Neural progenitor cell (in vitro differentiated cells): ENCODE measurements around the gene IDE. TPM values are rescaled to one million over a fixed set of nuclear protein-coding genes. Genes with fewer than 3 reads are reported as not detected.

Experiments used
- DNase-seq: peaks from one replicate; pipeline ENCODE4 v3.0.0-alpha.2; 2016; ENCODE audit warnings: low spot score
- H2AFZ ChIP-seq: fragments of 200-600 bp; sonication (generic); replicated peaks from 2 replicates; pipeline ENCODE4 v1.6.1; 2016; ENCODE audit warnings: antibody characterized with exemption
- H3F3A ChIP-seq: fragments of 200-600 bp; sonication (generic); 2 replicates; pipeline ENCODE4 v1.6.1; 2016; ENCODE audit warnings: antibody characterized with exemption, low read depth
- H3K27ac ChIP-seq: fragments of 200-600 bp; sonication (generic); 2 replicates; pipeline ENCODE4 v1.5.1; 2016; ENCODE audit warnings: mild to moderate bottlenecking
- H3K27me3 ChIP-seq: fragments of 200-600 bp; sonication (generic); 2 replicates; pipeline ENCODE4 v1.6.1; 2016; ENCODE audit warnings: mild to moderate bottlenecking, moderate library complexity
- H3K36me3 ChIP-seq: fragments of 200-600 bp; sonication (generic); 2 replicates; pipeline ENCODE4 v1.5.1; 2016
- H3K4me1 ChIP-seq: fragments of 200-600 bp; sonication (generic); 2 replicates; pipeline ENCODE4 v1.6.1; 2016; ENCODE audit warnings: mixed run types
- H3K4me2 ChIP-seq: fragments of 200-600 bp; sonication (generic); 2 replicates; pipeline ENCODE4 v1.6.1; 2016
- H3K4me3 ChIP-seq: fragments of 200-600 bp; sonication (generic); 2 replicates; pipeline ENCODE4 v1.5.1; 2016
- H3K79me2 ChIP-seq: fragments of 200-600 bp; sonication (generic); 2 replicates; pipeline ENCODE4 v1.6.1; 2016; ENCODE audit warnings: low read depth
- H3K9ac ChIP-seq: fragments of 200-600 bp; sonication (generic); 2 replicates; pipeline ENCODE4 v1.6.1; 2016
- H3K9me3 ChIP-seq: fragments of 200-600 bp; sonication (generic); 2 replicates; pipeline ENCODE4 v1.5.1; 2016; ENCODE audit warnings: low read depth
- H4K20me1 ChIP-seq: fragments of 200-600 bp; sonication (generic); 2 replicates; pipeline ENCODE4 v1.6.1; 2016; ENCODE audit warnings: low read depth
- H3K27ac Mint-ChIP-seq: 3 replicates; pipeline ENCODE4 v1.8.0; 2021; ENCODE audit warnings: mixed read lengths
- H3K27me3 Mint-ChIP-seq: 2 replicates; pipeline ENCODE4 v1.8.0; 2022; ENCODE audit warnings: low read depth, mild to moderate bottlenecking, inconsistent platforms, moderate library complexity, mixed read lengths; ENCODE audit not compliant: insufficient read depth
- H3K36me3 Mint-ChIP-seq: 3 replicates; pipeline ENCODE4 v1.8.0; 2021; ENCODE audit warnings: mixed read lengths
- H3K4me1 Mint-ChIP-seq: 3 replicates; pipeline ENCODE4 v1.8.0; 2021; ENCODE audit warnings: mixed read lengths
- H3K4me3 Mint-ChIP-seq: 3 replicates; pipeline ENCODE4 v1.8.0; 2021; ENCODE audit warnings: mild to moderate bottlenecking, moderate library complexity, mixed read lengths
- H3K9me3 Mint-ChIP-seq: 3 replicates; pipeline ENCODE4 v1.8.0; 2020; ENCODE audit warnings: mixed read lengths
- EZH2 ChIP-seq: fragments of 200-600 bp; sonication (generic); IDR thresholded peaks from 2 replicates; pipeline ENCODE4 v1.6.1; 2017; ENCODE audit warnings: antibody characterized with exemption, mild to moderate bottlenecking, moderate library complexity
- EZH2phosphoT487 ChIP-seq: fragments of 200-600 bp; sonication (generic); IDR thresholded peaks from 2 replicates; pipeline ENCODE4 v1.6.1; 2017; ENCODE audit warnings: antibody characterized with exemption
- total RNA-seq: library from RNA; depleted of rRNA; stranded (reverse); fragments of >200 nt; gene quantifications from 2 replicates; pipeline ENCODE4 v1.2.3, GENCODE V29; 2015; ENCODE audit warnings: low replicate concordance
- TF ChIP-seq, protein P1 (sequence below): fragments of 200-600 bp; sonication (generic); IDR thresholded peaks from 2 replicates; pipeline ENCODE4 v1.5.1; 2017; ENCODE audit warnings: antibody characterized with exemption, mild to moderate bottlenecking

IDE gene
- 34.8 and 44.8 TPM in 2 replicates for total RNA-seq

DNA sequence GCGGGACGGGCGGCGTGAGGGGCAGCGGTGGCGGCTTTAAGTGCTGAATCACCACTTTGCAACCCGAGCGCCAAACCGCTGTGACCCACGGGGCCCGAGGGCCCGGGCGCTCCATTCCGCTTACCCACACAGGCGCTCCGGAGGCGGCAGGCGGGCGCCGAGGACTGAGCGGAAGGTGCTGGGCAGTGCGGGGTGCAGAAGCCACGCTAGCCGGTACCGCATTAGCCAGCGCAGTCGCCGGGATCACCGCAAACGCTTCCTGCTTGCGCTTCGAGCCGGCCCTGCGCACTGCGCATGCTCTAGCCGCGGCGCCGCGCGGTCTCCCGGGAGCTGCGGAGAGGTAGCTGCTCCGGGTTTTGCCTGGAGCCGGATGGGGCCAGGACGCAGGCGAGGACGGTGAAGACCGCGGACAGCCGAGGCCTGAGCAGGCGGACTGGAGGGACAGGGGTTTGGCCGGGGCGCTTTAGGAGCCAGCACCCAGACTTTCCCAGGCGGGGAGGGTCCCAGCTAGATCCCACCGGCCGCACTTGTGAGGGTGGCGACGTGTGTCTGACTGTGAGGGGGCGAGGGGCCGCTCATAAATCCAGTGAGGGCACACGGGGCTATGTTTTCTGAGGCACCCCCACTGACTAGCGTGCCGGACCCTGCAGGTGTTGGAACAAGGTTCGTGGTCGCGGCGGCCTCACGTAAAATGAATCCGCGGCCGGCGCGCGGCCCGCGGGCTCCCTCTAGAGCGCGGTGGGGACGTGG is at the start of gene IDE:
Gene IDE (minus strand): TSS at position 296 of the 750 bp plus-strand sequence. CDS start 74 bp downstream, at position 222.
- Mint-ChIP-seq H3K27ac (peak within 1 kb of the TSS; percentile 88), H3K4me3 (peak within 1 kb of the TSS; percentile 84), H3K27me3 (no peaks in the 10 kb centered on the region), H3K9me3 (no peaks in the 10 kb centered on the region), H3K4me1 (peaks cover 32% of the 10 kb centered on the region), H3K36me3 (peaks cover 3% of the 10 kb centered on the region)
- Histone ChIP-seq H3K27ac (peak within 1 kb of the TSS; percentile 90), H3K4me1 (peaks cover 20% of the 10 kb centered on the region), H3K79me2 (peaks cover 47% of the 10 kb centered on the region), H3K36me3 (no peaks in the 10 kb centered on the region), H3F3A (peaks cover 37% of the 10 kb centered on the region), H4K20me1 (peaks cover 35% of the 10 kb centered on the region), H3K4me2 (peak within 1 kb of the TSS; percentile 89), H3K4me3 (peak within 1 kb of the TSS; percentile 70), H3K9ac (peak within 1 kb of the TSS; percentile 49), H2AFZ (peak within 1 kb of the TSS; percentile 98), H3K9me3 (no peaks in the 10 kb centered on the region), H3K27me3 (no peaks in the 10 kb centered on the region)
- TF ChIP-seq EZH2 (no peak), EZH2phosphoT487 (no peak)
- TF ChIP-seq, protein P1, sequence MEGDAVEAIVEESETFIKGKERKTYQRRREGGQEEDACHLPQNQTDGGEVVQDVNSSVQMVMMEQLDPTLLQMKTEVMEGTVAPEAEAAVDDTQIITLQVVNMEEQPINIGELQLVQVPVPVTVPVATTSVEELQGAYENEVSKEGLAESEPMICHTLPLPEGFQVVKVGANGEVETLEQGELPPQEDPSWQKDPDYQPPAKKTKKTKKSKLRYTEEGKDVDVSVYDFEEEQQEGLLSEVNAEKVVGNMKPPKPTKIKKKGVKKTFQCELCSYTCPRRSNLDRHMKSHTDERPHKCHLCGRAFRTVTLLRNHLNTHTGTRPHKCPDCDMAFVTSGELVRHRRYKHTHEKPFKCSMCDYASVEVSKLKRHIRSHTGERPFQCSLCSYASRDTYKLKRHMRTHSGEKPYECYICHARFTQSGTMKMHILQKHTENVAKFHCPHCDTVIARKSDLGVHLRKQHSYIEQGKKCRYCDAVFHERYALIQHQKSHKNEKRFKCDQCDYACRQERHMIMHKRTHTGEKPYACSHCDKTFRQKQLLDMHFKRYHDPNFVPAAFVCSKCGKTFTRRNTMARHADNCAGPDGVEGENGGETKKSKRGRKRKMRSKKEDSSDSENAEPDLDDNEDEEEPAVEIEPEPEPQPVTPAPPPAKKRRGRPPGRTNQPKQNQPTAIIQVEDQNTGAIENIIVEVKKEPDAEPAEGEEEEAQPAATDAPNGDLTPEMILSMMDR = peak; percentile 74
- DNase-seq = peak; percentile 94

DNA sequence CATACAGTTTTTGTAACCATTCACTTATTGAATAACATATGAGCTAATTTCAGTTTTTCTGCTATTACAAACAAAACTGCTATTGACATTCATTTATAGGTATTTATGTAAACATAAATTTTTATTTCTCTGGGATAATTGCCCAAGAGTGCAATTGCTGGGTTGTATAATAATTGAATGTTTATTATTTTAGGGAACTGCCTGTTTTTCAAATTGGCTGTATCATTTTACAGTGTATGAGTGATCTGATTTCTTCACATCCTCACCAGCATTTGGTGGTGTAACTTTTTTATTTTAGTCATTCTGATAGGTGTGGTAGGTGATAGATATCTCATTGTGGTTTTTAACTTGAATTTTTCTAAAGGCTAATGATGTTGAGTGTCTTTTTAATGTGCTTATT is 45.5 kb upstream of the IDE start:
- no peaks in the 10 kb centered on the region for H3F3A ChIP-seq
- no peaks in the 10 kb centered on the region for H3K4me1 Mint-ChIP-seq
- H3K36me3 ChIP-seq = peaks cover 50% of the 10 kb centered on the region
- peaks cover 54% of the 10 kb centered on the region for H3K36me3 Mint-ChIP-seq
- H3K4me3 Mint-ChIP-seq = no peak overlapping the region
- no peak for TF ChIP-seq EZH2phosphoT487
- no peak for TF ChIP-seq EZH2
- TF ChIP-seq, protein P1 = no peak
- DNase-seq = no peak
- H3K9me3 Mint-ChIP-seq = no peaks in the 10 kb centered on the region
- no peaks in the 10 kb centered on the region for H4K20me1 ChIP-seq
- no peak overlapping the region for H3K4me3 ChIP-seq
- no peaks in the 10 kb centered on the region for H3K27me3 Mint-ChIP-seq
- no peaks in the 10 kb centered on the region for H3K9me3 ChIP-seq
- no peak overlapping the region for H3K27ac ChIP-seq
- H3K27me3 ChIP-seq = no peaks in the 10 kb centered on the region
- H3K9ac ChIP-seq = no peak overlapping the region
- H3K4me2 ChIP-seq = no peak overlapping the region
- peaks cover 6% of the 10 kb centered on the region for H3K79me2 ChIP-seq
- no peak overlapping the region for H3K27ac Mint-ChIP-seq
- H3K4me1 ChIP-seq = no peaks in the 10 kb centered on the region
- H2AFZ ChIP-seq = no peak overlapping the region

DNA sequence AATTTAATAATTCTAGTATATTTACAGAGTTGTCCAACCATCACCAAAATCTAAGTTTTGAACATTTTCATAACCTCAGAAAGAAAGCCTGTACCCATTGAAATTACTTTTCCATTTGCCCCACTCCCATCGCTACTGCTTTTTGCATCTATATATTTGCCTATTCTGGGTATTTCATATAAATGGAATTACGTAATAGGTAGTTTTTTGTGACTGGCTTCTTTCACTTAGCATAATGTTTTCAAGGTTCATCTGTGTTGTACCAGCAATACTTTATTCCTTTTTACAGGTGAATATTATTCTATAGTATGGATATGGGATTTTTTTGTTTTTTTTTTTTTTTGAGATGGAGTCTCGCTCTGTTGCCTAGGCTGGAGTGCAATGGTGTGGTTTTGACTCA is 41.6 kb upstream of the IDE start:
- peaks cover 40% of the 10 kb centered on the region for H3K36me3 Mint-ChIP-seq
- Histone ChIP-seq H3K9me3 (no peaks in the 10 kb centered on the region), H3K4me2 (no peak overlapping the region), H2AFZ (no peak overlapping the region), H3K79me2 (peaks cover 6% of the 10 kb centered on the region), H3K36me3 (peaks cover 45% of the 10 kb centered on the region), H3K27ac (no peak overlapping the region), H3K4me1 (no peaks in the 10 kb centered on the region), H3K27me3 (no peaks in the 10 kb centered on the region), H3F3A (no peaks in the 10 kb centered on the region), H3K4me3 (no peak overlapping the region), H4K20me1 (peaks cover 3% of the 10 kb centered on the region), H3K9ac (no peak overlapping the region)
- TF ChIP-seq EZH2 (no peak), EZH2phosphoT487 (no peak)
- TF ChIP-seq, protein P1 = no peak
- DNase-seq = no peak
- H3K4me3 Mint-ChIP-seq = no peak overlapping the region
- no peak overlapping the region for H3K27ac Mint-ChIP-seq
- H3K9me3 Mint-ChIP-seq = no peaks in the 10 kb centered on the region
- no peaks in the 10 kb centered on the region for H3K4me1 Mint-ChIP-seq
- no peaks in the 10 kb centered on the region for H3K27me3 Mint-ChIP-seq
